GM10266 (cell line): ENCODE measurements around the gene DDX60.

ENCODE experiments used
- DNase-seq: peaks from one replicate; pipeline ENCODE4 v3.0.0; 2012; ENCODE audit errors: extremely low spot score
- TF ChIP-seq, protein P1 (sequence below): IDR thresholded peaks from 2 replicates; pipeline ENCODE4 v1.5.1; 2012; ENCODE audit warnings: mild to moderate bottlenecking, low read depth; ENCODE audit not compliant: control insufficient read depth, insufficient read depth; ENCODE audit errors: missing control alignments

The DDX60 gene

DNA sequence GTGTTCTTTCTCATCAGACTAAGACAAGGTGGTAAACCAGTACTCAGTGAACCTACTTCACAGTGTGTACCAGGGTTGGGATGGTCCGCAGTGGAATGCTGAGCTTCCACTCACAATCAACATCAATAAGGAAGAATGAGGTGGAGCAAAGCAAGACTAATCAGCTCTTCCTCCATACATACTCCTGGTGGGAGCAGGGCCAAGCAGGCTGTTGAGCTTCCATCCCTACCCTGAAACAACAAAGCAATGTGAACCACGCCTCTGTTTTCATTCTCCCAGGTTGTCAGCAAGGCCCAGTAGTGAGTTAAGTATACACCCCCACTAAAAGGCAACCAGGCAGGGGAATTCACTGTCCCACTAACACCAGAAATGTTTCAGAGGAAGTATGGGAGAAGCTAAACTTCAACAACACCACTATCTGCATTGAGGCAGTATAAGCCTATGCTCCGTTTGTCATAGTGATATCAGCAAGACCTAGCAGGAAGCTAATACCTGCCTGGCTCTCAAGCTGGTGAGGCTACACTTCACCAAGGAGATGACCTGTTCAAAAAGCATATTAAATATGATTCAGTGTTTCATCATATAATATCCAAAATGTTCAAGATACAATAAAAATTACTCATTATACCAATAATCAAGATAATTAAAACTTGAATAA is 109.5 kb downstream of the DDX60 start:
- TF ChIP-seq, protein P1, sequence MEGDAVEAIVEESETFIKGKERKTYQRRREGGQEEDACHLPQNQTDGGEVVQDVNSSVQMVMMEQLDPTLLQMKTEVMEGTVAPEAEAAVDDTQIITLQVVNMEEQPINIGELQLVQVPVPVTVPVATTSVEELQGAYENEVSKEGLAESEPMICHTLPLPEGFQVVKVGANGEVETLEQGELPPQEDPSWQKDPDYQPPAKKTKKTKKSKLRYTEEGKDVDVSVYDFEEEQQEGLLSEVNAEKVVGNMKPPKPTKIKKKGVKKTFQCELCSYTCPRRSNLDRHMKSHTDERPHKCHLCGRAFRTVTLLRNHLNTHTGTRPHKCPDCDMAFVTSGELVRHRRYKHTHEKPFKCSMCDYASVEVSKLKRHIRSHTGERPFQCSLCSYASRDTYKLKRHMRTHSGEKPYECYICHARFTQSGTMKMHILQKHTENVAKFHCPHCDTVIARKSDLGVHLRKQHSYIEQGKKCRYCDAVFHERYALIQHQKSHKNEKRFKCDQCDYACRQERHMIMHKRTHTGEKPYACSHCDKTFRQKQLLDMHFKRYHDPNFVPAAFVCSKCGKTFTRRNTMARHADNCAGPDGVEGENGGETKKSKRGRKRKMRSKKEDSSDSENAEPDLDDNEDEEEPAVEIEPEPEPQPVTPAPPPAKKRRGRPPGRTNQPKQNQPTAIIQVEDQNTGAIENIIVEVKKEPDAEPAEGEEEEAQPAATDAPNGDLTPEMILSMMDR: no peak
- DNase-seq: no peak

DNA sequence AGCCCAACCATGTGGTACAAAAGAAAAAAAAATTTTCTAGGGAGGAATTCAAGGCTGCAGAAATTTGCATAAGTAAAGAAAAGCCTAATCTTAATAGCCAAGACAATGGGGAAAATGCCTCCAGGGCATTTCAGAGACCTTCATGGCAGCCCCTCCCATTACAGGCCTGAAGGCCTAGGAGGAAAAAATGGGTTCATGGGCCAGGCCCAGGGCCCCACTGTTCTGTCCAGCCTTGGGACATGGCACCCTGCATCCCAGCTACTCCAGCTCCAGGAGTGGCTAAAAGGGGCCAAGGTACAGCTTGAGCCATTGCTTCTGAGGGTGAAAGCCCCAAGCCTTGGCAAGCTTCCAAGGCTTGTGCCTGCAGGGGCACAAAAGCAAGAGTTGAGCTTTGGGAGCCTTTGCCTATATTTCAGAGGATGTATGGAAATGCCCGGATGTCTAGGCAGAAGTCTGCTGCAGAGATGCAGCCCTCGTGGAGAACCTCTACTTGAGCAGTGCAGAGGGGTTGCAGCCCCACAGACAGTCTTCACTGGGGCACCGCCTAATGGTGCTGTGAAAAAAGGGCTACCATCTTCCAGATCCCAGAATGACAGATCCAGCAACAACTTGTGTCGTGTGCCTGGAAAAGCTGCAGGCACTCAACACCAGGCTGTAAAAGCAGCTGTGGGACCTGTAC is 115.2 kb downstream of the DDX60 start:
- TF ChIP-seq, protein P1: no peak
- no peak for DNase-seq

DNA sequence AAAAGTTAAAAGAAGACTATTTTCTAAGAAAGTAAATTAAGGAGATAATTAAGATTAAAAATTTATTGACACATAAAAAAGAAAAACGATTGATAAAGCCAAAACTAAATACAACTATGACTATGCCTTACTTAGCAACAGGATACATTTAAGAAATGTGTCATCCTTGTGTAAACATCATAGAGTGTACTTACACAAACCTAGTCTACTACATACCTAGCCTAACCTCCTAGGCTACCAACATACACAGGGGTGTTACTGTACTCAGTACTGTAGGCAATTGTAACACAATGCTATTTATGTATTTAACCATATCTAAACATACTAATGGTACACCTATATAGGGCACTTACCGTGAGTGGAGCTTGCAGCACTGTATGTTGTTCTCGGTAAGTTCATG is 117.9 kb downstream of the DDX60 start:
- no peak for DNase-seq
- TF ChIP-seq, protein P1: no peak

DNA sequence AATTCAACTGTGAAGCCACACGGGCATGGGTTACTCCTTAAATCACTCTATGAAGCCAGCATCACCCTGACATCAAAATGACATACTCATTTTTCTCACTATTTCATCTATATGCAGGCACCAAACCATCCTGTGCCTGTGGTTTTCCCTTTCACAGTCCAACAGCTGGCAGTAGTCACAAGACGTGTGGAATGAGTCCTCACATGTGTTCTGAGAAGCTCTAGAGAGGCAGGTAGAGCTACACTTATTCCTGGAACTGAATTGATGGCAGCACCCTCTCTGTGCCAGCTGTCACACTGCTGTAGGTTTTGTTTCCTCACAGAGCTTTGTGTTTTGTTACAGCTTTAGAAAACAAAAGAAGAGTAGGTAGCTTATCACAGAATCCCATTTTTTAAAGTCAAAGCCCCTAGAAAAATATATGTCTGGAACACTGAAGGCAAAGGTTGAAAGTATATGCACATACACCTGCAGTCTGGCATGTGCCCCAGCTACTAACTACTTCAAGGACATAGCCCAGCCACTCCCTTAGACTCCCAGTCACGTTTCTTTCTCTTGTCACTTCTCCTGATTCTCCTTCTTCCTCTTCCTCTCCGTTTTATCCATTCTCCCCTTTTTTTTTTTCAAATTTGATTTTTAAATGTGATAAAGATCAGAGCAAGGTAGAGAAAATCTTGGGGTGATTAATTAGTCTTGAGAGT is 119.1 kb downstream of the DDX60 start:
- TF ChIP-seq, protein P1: no peak
- DNase-seq: no peak

DNA sequence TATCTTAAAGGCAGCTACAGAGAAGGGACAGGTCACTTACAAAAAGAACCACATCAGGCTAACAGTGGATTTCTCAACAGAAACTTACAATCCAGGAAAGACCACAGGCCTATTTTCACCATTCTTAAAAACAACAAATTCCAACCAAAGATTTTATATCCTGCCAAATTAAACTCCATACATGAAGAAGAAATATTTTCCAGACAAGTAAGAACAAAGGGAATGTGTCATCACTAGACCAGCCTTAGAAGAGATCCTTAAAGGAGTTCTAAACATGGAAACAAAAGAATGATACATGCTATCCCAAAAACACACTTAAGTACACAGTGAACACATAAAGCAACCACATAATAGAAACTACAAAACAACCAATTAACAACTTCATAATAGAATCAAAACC is 120.6 kb downstream of the DDX60 start:
- no peak for DNase-seq
- TF ChIP-seq, protein P1: no peak

DNA sequence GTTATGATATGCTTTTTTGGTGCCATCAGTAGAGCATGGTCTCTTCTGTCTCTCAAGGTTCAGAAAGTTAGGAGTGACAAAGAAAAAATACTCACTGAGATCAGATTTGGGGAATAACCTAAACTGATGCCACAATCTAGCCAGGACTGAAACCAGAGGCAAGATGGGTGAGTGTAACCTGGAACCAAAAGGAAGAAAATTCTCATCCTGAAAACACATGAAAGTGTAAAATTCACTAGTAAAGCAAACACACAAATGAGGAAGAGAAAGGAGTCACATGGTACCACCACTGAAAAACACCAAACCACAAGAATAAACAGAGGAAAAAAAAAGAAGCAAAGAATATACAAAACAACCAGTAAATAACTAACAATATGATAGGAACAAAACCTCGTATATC is 129.8 kb downstream of the DDX60 start:
- DNase-seq: no peak
- TF ChIP-seq, protein P1: no peak
